ENCODE measurements around the gene AMBRA1.
A peak's percentile ranks its signal among the peaks of the same experiment; 100 is the strongest.

Gene AMBRA1

GRCh38 chr11:46361283-46362155, 232.3 kb downstream of the AMBRA1 start:
- DNase-seq, result peak; percentile 76 to 89

- no peak for DNase-seq
Measured at GRCh38 chr11:46360878-46361277, 232.9 kb downstream of the AMBRA1 start.

GRCh38 chr11:46359953-46360352, 233.9 kb downstream of the AMBRA1 start:
- no peak for DNase-seq

DNA sequence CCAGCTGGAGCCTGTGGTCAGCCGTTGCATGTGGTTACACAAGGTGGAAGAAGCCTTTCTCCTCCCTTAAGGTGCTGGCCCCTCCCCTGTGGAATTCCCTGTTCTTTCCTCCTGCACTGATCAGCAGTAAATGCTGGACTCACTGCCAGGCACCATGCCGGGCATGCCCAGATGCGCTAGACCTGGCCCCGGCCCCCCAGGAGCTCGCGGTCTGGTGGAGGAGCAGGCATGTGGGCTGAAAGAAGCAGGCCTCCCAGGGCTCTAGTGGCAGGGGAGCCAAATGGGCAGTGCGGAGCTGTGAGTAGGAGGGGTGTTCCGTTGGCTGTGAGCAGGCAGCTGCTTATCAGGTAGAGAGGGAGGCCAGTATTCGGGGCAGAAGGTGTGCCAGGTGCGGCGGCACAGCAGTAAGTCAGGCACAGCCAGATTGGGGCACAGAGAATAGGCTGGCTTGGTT, 236.3 kb downstream of the AMBRA1 start:
- DNase-seq, result peak; percentile 85 to 95

DNA sequence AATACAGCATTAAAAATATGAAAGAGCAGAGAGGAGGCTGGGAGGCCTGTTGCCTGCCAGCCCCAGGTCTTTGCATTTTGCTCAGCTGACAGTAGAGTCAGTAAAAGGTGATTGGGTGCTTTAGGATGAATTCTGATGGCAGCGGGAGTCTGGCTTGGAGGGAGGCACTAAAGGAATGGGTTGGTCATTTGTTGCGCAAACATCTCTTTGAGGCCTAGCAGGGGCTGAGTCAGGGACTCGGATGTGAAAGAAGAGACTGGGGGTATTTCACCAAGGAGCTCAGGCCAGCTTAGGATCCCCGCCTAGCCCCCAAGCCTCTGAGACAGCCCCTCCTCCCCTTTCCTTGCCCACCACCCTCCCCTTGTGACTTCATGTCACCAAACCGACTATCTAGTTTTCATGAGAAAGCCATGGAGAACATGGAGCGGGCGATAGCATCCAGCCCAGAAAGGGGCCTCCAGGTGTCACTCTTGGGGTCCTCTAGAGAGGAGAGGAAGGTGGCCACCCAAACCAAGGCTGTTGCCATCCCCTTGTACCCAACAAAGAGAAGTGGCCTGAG, 236.8 kb downstream of the AMBRA1 start:
- DNase-seq, result no peak

- DNase-seq, result no peak
Measured at GRCh38 chr11:46353698-46354097, 240.1 kb downstream of the AMBRA1 start.

DNA sequence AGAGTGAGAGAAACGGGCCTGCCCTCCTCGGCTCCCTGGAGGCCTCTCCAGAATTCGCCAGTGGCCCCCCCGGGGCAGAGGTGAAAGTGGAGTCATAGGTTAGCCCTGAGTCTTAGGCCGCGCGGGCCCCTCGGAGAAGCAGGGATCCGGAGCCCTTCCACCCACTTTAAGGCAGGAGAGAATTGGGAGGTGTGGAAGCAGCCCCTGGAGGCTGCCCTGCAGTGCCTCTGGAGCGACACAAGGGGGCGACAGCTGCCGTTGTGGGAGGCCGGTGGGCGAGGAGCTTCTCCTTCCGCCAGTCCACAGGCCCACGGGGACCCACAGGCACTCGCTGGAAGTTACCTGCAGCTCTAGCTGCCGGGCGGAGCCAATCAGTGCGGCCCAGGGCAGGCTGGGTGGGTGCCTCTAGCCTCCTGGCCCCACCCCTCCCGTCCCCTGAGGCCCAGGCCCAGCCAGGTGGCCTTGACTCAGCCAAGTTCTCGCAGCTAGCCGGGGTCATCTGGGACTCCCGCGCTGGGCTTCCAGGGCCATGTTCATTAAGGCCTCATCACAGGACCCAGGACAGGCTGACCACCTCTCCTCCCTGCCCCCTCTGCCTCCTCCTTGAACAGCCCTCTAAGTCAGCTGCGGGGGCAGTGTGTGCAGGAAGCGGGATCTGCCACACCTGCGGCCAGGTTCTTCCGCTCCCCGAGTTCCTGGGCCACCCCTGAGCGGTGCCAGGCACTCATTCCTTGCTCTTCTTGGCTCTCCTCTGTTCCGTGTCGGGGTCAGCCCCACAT, 241.6 kb downstream of the AMBRA1 start:
- DNase-seq, result peak; percentile 25 to 29

DNA sequence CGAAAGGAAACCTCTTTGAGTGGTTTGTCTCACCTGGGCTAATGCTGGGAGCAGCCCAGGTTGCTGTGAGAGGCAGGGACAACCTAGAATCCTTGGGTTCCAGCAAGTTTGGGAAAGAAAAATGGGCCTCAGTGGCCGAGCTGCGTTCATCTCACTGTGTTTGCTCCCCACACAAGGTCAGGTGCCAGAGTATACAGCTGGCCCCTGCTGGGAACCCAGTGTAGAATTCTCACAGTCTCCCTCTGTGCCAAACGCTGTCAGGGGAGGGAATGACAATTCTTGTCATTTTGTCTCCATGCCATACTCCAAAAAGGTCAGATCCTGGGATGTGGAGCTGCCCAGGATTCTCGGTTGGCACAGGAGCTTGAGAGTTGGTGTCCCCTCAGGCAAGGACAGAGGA, 242.2 kb downstream of the AMBRA1 start:
- no peak for DNase-seq

DNA sequence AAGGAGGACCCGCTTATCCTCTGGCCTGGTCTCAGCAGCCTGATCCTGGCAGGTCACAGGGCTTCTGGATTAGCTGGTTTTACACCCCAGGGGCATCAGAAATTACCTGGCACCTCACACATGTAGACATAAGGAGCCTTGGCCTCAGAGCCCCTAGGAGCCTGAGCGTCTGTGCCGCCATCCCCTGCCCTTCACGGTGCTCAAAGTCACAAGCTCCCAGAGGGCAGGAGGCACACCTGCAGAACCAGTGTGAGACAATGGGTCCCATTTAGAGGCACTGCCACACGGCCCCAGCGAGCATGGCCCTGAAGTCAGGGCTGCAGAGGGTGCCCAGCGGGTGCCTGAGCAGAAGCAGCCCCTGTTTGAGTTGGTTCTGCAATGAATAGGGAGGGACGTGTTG, 242.7 kb downstream of the AMBRA1 start:
- peak in 1 of 2 experiments; percentile 27 for DNase-seq

DNA sequence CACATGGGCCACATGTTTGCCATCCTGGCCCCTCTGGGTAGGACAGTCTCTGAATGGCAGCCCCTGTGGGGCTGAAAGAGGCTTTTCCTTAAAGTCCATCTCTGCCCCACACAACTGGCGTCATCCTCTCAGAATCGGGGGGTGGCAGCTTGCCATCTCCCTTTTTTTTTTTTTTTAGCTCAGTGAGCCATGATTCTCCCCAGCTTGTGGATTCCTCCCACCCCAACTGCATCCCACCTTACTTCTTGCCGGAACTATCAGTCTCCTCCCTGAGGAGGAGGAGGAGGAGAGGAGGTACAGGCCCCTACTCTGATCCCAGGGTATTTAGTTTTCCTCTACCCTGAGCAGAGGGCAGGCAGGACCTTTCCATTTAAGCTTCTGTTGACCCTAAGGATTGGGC, 243.1 kb downstream of the AMBRA1 start:
- no peak for DNase-seq

GRCh38 chr11:46348566-46349401, 245.0 kb downstream of the AMBRA1 start:
- peak; percentile 35 to 61 for DNase-seq

DNA sequence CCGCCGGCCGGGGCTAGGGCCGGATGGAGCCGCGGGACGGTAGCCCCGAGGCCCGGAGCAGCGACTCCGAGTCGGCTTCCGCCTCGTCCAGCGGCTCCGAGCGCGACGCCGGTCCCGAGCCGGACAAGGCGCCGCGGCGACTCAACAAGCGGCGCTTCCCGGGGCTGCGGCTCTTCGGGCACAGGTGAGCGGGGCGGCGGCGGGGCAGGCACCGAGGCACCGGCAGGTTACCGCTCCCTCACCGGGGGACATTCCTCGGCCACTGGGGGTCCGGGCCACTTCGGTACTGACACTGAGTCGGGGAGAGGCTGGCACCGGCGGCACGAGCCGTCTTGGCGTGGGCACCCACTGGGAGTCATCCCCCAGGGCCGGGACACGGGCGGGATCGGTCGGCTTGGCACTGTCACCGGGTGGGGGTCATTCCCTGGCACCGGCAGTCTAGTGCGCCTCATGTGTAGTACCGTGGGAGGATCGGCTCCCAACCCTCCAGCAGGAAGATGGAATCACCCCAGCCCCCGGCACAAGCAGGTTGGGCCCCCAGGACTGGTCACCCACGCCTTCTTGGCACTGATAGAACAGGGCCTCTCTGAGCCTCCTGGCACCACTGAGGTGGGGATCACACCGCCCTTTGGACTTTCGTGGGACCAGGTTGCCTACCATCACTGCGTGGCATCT, 246.0 kb downstream of the AMBRA1 start:
- no peak for DNase-seq

- DNase-seq, result peak; percentile 85 to 87
Measured at GRCh38 chr11:46346886-46347636, 246.8 kb downstream of the AMBRA1 start, which contains the start of gene DGKZ. Gene DGKZ, plus strand, starts transcription at chr11:46347463. Its CDS starts 197 bp downstream, at chr11:46347660.

All from NCI-H2081 (cell line).